ENCODE measurements around the gene ANKRD44.
"Not testable (repeated sequence)": the region's sequence is repeated elsewhere in the genome, so short reads cannot be mapped to it uniquely, and the experiment has no call there.

ANKRD44 gene

DNA sequence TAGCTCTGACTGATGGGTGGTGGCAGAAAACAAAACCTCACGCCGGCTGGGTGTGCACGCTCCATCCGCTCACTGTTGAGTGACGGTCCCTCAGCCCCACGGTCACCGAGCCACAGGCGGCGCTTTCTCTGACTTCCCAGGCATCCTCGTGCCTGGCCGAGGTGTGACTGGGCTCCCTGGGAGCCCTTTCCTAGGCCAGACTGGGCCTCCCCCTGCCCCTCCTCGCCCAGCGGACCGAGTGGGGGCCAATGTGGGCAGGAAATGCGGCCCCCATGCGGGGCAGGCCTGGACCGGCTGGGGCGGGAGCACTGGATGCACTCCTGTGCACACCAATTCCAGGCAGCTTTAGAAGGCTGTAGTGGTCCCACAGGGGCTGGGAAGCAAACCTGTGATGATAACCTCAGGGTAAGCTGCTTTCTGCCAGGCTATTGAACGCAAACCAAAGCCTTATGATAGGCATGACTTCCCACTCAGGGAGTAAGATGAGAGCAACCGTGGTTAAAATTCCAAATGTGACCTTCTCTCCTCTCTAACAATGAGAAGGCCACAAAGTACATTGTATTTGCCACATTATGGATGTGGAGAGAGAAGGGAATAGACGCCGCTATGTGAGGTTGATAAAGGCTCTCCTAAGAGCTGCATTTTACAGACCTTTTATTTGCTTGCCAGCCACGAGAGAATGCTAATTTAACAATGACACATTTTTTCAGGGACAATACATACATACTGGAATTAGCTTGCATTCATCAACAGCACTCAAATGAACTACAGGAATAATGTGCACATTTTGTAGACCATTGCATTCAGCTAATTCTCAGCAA lies 300.2 kb downstream of the ANKRD44 start:
- DNase-seq: no peak

DNA sequence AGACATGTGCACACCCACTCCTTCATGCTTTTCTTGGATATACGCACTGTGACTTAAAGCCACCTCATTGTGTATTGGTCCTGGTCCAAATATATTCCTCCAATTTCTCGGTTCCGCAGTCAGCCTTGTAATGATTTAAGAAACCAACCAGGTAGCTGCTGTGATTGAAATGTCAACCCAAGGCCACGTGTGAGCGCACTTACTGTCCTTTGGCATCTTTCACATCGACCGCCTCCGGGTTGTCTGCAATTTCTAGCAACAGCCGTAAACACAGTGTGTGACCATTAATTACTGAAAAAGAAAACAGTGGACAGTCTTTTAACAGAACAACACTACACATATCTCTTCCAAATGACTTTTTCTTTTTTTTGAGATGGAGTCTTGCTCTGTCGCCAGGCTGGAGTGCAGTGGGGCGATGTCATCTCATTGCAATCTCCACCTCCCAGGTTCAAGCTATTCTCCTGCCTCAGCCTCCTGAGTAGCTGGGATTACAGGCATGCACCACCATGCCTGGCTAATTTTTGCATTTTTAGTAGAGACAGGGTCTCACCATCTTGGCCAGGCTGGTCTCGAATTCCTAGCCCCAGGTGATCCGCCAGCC lies 301.7 kb downstream of the ANKRD44 start:
- DNase-seq: not testable (repeated sequence)

DNA sequence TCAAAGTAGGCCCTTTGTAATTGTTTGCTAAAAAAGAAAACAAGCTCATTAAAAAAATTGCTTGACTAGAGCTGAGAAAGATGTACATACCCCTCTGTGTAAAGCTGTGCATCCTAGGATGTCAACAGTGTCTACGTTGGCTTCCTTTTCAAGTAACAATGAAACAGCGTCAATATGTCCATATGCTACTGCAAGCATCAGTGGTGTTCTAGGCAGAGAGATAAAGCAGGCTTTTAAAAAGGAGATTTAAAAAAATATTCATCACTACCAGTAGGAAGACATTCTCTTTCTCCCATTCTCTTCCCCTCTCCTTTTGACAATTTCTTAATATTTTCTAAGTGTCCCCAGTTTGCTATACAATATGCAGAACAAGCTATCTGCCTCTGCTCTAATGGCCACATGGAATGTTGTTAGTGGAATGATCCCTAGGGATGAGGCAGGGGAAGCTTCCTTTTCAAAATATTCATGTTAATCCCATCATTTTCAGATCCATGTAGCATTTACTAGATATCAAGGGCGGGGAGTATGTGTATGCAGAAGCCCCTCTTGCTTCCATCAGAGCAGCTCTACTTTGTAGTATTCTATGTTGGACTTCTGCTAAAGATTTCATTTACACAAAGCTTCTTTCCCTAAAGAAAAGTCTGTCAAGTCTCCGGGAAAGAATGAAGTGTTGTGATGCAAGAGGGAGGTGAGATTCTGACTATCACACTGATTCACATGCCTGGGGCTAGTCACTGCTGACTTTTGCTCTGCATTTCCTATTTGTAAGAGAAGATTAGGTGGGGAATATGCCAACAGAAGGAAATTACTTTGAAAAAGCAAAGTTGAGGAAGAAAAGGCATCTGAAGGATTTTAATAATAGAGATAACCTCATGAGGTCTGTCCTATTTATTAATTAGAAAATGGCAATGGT lies 302.6 kb downstream of the ANKRD44 start:
- DNase-seq: no peak

DNA sequence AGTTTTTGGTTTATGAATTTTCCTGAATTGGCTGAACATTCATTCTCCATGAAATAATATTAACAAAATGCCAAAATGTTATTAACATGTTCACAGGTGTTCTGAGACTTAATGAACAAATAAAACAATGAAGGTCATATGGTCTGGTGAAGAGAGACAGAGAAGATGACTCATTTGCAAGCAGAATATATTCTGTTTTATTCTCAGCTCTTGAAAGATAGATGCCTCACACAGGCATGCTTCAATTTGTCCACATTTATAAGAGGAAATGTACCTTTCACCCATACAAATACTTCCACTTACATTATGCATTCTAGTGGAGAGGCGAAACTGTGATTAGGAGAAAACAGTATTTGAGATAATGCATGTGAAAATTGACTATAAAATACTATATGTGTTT lies 308.7 kb downstream of the ANKRD44 start:
- no peak for DNase-seq

DNA sequence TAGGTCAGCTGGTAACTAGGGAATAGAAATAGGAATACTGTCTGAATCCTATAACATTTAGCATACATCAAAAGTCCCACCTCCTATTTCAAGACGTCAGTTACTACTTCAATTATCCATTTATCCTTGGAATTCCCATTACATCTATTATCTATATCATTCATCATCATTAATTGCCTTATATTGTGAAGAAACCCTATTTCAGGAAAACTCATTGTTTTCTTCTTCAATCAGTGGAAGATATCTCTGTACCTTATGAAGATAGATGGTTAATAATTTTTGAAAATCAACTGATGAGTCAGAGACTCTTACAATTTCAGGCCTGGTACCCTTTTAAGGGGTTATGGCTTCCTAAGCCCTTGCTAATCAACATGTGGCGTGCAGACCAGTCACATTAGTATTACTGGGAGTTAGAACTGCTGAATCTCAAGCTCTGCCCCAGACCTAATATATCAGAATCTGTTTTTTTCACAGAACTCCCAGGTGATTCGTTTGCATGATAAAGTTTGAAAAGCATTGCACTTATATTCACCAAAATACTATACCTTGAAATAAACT lies 314.7 kb downstream of the ANKRD44 start:
- DNase-seq: no peak

DNA sequence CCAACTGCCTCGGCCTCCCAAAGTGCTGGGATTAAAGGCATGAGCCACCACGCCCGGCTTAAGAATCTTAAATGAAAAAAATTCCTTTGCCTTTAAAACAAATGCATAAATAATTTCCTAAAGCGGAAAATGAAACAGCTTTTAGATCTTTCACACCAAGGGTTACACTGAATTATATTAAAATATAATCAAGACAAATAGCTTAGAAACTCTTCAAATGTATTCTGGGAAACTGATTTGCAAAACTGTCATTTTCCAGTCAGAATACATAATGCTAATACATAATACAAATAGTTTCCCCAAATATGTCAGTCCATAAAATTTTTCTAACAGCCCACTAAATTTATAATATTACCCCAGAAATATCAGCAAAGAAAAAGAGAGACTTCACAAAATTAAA lies 315.8 kb downstream of the ANKRD44 start:
- DNase-seq: no peak

DNA sequence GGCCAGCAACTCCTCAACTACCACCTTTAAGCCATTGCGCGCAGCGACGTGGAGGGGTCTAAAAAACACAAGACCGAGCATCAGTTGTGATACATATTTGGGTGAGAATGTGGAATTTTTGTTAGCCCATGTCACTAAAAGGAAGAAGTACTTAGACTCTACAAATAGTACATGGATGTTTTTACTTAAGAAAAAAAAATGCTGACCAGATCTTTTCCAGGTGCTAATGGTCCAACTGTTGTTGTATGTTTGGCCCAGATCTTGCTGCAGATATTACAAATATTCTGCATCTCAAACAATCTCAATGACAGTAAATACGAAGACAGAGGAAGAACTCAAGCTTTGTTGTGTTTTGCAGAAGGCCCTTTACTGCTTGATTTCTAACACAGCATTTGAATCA lies 317.0 kb downstream of the ANKRD44 start:
- DNase-seq: no peak

DNA sequence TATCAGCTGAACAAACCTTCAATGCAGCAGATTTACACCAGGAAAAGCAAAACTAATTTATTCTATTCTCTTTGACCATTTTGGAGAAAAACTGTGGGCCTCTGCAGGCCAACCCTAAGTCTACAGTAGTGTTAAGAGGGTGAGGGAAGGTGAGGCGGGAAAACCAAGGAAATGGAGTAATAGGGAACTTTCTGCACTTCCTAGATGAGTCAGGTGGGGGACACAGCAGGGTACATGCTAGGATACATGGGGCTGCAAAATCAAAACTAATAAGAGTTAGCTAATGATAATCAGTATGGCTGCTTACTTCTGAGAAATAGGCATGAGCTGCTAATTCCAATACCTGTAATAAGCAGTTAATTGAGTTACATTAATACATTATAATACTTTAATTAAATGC lies 318.1 kb downstream of the ANKRD44 start:
- no peak for DNase-seq

DNA sequence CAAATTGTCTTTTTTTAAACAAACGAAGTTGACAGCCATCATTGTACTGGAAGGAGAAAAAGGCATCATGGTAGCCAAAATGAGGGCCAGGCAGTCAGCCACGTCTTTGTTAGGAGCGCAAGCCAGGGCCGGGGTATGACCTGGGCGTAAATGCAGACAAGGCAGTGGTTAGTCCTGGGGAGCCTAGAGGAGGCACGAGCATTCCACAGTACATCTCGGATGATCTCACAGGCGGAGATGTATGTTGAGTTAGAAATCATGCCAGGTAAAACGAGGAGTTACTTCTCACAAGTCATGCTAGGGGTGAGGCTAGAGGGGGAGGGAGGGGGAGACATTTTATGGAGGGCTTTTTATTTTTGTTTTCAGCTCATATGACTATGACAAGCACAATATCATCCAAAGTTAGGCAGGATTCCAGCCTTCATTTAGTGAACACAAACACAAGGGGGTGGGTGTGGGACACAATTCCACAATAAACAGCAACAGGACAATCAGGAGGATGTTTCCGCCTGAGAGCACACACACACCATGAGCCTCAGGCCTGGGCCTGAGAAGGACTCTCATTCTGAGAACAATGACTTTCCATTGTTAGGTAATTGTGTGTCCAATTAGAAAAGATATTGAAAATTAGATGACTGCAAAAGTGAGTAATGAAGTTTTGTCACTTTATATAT lies 319.7 kb downstream of the ANKRD44 start:
- no peak for DNase-seq

DNA sequence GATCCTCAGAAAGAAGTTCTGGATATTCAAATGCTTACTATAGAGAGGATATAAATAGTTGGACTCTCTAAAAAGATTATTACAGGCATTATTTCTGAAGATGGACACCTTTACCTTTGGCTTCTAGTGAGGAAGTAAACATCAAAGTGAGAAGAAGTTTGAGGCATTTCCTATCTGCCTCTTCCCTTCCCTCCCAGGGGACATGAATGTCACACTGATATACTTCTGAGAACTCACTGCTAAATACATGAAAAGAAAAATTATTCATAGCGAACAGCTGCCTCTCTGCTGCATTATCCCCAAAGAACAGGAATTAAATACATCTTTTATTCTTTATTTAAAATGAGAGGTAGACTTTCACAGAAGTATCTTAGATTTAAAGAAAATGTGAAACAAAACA lies 320.5 kb downstream of the ANKRD44 start:
- no peak for DNase-seq

DNA sequence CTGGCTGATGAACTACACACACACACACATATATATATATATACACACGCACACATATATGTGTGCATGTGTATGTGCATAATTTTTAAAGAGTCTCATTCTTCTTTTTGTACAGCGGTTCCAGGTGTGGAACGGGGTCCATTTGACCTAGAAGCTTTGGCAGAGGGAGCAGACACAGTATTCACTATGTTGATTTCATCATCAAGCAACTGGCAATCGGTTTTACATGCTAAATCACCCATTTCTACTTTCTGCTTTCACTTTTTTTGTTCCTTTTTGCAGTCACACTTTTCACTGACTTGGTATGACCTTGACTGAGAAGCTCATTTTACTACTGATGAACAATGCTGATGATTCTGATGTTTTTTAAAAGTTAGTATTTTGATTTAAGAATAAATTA lies 321.1 kb downstream of the ANKRD44 start:
- no peak for DNase-seq

DNA sequence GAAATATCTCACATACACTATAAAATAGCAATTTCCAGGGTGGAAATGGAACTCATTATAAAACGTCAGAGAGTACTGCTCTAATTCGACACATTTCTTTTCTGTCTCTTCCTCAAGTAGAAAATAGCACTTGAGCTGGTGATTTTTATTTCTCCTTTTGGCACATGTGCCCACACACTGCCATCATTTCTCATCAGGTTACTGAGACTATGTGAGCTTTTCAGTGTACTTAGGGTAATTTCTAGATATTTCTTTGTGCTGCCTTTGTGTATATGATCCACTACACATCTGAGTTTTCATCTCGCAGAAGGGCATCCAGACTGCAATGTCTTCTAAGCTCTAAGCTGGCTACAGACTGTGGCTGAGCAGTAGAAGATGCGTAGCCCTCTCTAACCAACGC lies 321.9 kb downstream of the ANKRD44 start:
- no peak for DNase-seq

DNA sequence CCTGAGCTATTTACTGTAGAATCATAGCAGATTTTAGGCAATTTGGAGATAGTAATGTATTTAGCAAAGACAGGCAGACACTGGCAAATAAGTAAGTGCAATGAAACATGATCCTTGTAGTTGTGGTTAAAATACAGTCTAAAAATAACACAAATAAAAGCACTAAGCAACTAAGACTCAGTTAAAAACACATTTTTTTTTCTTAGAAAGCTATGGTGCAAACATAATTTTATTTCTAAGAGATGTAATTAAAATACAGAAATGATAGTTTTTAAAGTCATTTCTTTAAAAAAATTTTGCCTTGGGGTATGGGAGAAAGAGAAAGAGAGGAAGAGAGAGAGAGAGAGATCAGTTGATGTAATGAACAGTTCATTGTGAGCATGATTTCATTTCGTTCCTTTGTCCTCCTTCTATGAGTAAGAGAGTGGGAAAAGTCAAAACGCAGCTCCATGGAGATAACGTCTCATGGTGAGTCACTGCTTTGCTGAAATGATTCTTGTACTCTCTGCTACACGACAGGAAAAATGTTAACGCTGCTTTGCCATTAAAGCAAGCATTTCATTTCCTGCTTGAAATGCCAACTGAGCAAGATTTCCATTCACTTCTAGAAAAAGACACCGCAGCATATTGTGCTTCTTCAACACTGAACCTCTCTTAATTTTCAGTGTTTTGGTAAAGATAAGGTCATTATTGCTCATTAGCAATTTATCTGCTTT lies 322.8 kb downstream of the ANKRD44 start:
- no peak for DNase-seq

DNA sequence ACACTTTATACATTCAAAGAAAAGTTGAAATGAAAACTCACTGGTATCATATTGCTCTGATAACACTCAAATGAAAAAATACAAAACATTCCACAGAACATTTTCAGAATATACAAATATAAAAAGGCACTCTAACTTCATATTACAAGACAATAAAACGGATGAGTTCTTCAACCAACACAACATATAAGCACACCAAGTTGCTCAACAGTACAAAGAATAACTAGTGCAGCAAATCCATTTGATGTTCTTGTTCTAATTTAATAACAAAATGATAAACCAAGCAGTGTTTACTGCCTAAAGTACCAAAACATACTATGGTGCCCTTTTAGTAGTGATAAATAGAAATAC lies 323.3 kb downstream of the ANKRD44 start:
- no peak for DNase-seq

DNA sequence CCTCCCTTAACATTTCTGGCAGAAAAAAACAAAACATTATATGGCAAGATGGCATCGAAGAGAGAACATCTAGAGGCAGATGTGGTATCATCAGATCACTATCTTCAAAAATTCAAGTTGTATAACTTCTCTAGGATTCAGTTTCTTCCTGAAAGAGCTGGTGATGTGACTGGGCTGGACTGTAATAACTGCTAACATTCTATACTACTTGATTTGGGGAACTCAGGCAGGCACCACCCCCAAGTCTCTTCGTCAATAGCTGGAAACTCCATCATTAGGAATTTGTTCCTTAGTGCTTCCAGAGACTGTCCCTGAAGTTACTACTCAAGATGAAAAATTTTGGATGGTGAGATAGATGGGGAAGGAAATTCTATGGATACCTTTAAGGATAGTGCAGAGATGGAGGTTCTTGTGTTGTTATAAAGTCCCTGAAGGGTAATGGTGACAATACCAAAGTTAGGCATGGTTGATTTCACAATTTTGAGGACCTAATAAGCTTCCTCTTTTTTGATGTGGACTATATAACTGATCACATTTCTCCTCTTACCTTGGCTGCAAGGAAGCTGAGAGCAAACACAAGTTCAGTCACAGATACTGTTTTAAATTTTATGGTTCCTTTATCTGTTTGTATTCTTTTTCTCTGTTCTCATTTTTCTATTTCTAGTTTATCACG lies 324.9 kb downstream of the ANKRD44 start:
- no peak for DNase-seq

DNA sequence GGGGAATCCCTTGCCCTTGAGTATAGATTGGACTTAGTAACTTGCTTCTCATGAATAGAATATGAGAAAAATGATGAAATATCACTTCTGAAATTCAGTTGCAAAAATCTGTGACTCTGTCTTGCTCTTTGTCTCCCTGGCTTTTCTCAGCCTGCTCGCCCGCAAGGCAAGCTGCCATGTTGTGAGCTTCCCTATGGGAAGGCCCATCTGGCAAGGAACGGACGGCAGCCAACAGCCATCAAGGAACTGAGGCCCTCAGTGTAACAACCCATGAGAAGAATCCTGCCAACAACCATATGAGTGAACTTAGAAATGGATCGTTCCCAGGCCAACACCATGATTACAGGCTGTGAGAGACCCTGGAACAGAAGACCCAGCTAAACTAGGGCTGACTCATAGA lies 325.7 kb downstream of the ANKRD44 start:
- DNase-seq: no peak

DNA sequence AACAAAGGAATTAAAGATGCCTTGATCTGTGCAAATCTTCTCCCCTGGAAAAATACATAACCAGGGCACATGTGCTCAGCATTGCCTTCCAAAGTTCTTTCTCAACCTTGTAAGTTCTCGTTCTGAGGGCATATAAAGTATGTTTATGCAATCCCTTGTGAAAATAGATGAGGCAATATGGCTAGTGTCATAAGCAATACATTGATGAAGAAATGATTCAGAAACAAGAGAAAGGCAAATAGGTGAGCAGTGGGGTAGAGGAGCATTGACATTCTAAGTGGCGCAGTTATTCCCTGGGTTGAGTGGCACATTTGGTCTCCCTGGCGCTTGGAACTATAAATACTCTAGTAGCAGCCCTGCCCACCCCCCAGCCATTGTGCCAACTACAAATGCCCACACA lies 326.6 kb downstream of the ANKRD44 start:
- no peak for DNase-seq

DNA sequence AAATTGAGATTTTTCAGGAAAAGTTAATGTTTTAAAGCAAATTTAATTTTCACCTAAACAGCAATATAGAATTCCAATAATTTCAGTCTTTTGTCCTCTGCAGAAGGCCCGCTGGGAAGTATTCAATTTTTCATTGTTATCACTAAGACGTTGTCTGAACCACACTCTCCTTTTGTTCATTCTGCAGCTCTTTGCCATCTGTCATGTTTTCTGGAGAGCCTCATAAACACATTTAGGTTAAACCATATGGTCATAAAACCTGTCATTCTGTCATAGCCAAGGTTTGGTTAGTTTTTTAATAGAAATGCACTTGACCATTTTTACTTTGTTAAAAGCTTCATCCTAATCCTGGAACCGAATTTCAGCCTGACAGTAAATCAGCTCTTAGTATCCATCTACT lies 330.1 kb downstream of the ANKRD44 start:
- no peak for DNase-seq

DNA sequence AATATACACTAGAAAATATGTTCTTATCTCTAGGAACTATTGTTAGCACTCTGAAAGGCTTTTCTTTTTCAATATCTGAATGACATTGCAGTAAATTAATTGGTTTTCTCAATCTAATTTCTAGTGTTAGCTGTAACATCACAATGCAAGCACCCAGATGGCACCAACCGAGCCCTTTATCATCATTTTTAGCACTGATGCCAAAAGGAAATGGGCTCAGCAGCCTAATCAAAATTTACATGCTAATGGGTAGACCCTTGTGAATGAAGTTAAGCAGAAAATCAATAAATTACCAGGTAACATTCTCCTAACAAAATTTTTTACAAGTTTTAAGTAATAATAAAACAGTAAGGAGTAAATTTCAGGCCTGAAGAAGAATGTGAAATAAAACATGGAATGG lies 330.6 kb downstream of the ANKRD44 start:
- DNase-seq: no peak

DNA sequence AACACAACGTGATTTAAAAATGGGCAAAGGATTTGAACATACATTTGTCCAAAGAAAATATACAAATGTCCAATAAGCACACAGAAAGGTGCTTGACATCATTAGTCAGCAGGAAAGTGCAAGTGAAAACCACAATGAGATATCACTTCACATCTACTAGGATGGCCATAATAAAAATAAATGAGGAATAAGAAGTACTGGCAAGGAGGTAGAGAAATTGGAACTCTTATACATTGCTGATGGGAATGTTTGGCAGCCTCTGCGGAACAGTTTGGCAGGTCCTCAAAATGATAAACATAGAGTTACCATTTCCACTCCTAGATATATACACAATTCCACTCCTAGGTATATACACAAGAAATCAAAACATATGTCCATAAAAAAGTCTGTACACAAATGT lies 333.1 kb downstream of the ANKRD44 start:
- DNase-seq: no peak

DNA sequence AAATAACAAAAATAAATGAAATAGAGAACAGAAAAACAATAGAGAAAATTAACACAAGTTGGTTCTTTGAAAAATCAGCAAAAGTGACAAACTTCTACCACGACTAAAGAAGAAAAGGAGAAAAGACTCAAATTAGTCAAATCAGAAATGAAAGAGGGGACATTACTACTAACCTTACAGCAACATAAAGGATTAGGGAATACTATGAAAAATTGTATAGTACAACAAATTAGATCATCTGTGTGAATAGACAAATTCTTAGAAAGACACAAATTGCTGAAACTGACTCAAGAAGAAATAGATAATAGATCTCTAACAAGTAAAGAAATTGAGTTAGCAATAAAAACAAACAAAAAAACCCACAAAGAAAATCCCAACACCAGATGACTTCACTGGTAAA lies 335.6 kb downstream of the ANKRD44 start:
- DNase-seq: no peak

All from CD4-positive, alpha-beta T cell treated with Interleukin-12 subunit alpha and Interleukin-12 subunit beta, for 1 hour (primary cell).